A673 (cell line): Measurements from ENCODE around the gene SRSF4. TPM values are rescaled to one million over a fixed set of nuclear protein-coding genes. Genes with fewer than 3 reads are reported as not detected.

Experiments used
- BruUV-seq: library from RNA; stranded (reverse); fragments of 400-500 nt; replicated peaks from 2 replicates; lab custom pipeline; 2021; lab: Mats Ljungman, UMichigan
- CTCF ChIA-PET: fragments of 300-600 bp; sonication (Branson Sonifier 250); formaldehyde crosslinking; loops from one replicate; lab custom pipeline; 2022; ENCODE audit warnings: antibody characterized with exemption; lab: Charles Lee
- POLR2A ChIA-PET: fragments of 300-600 bp; sonication (Branson Sonifier 250); formaldehyde crosslinking; loops from one replicate; lab custom pipeline; 2022; ENCODE audit warnings: antibody characterized with exemption; ENCODE audit not compliant: low non-redundant PET; lab: Charles Lee
- DNase-seq: peaks from one replicate; pipeline ENCODE4 v3.0.0-alpha.2; 2015; ENCODE audit warnings: low spot score
- H3K27ac ChIP-seq: fragments of 200-600 bp; sonication (generic); 2 replicates; pipeline ENCODE4 v1.5.1; 2016; ENCODE audit warnings: mixed run types, low read depth, mild to moderate bottlenecking, mixed read lengths, antibody characterized with exemption, low read length; ENCODE audit not compliant: poor library complexity, severe bottlenecking
- H3K27me3 ChIP-seq: fragments of 200-600 bp; sonication (generic); replicated peaks from 2 replicates; pipeline ENCODE4 v1.6.1; 2017; ENCODE audit warnings: mixed run types, low read depth, mild to moderate bottlenecking, mixed read lengths, antibody characterized with exemption, low read length; ENCODE audit not compliant: insufficient read depth, poor library complexity
- H3K36me3 ChIP-seq: fragments of 200-600 bp; sonication (generic); 2 replicates; pipeline ENCODE4 v1.6.1; 2016; ENCODE audit warnings: mixed run types, mild to moderate bottlenecking, mixed read lengths, antibody characterized with exemption, low read length; ENCODE audit not compliant: insufficient read depth, poor library complexity, severe bottlenecking
- H3K4me1 ChIP-seq: fragments of 200-600 bp; sonication (generic); 2 replicates; pipeline ENCODE4 v1.6.1; 2017; ENCODE audit warnings: mixed run types, mild to moderate bottlenecking, mixed read lengths, antibody characterized with exemption, low read length; ENCODE audit not compliant: insufficient read depth, poor library complexity, severe bottlenecking
- H3K4me3 ChIP-seq: fragments of 200-600 bp; sonication (generic); 2 replicates; pipeline ENCODE4 v1.5.1; 2016; ENCODE audit warnings: low read depth, mixed run types, mild to moderate bottlenecking, mixed read lengths, low read length; ENCODE audit not compliant: poor library complexity, severe bottlenecking
- H3K9me3 ChIP-seq: fragments of 200-600 bp; sonication (generic); 2 replicates; pipeline ENCODE4 v1.6.1; 2016; ENCODE audit warnings: mixed run types, low read depth, mild to moderate bottlenecking, mixed read lengths, antibody characterized with exemption, low read length; ENCODE audit not compliant: poor library complexity, severe bottlenecking
- EZH2 ChIP-seq: fragments of 200-600 bp; sonication (generic); IDR thresholded peaks from 2 replicates; pipeline ENCODE4 v1.6.1; 2017; ENCODE audit warnings: borderline replicate concordance, low read depth, mild to moderate bottlenecking, mixed read lengths, antibody characterized with exemption, low read length; ENCODE audit not compliant: poor library complexity, severe bottlenecking
- intact Hi-C: fragments of 100-400 bp; cut with micrococcal nuclease; formaldehyde crosslinking; loops from one replicate; pipeline ENCODE4 v1.10.0; 2022; ENCODE audit not compliant: unreplicated experiment
- total RNA-seq: library from RNA; stranded (reverse); gene quantifications from 2 replicates; pipeline ENCODE4 v1.2.3, GENCODE V29; 2021
- TF ChIP-seq, protein P1 (sequence below): fragments of 300-800, 200-600 bp; sonication (generic); conservative IDR thresholded peaks from 2 replicates; pipeline ENCODE4 v1.5.1; 2017; ENCODE audit warnings: low read depth, mild to moderate bottlenecking, antibody characterized with exemption, low read length, moderate library complexity, mixed read lengths

Gene SRSF4
- total RNA-seq, 1 experiment from 2014 or later, result 116 TPM

GRCh38 chr1:29162025-29162424, 19.7 kb downstream of the SRSF4 start:
- peak; percentile 45 for DNase-seq
- POLR2A ChIA-PET, result no interaction called here
- Histone ChIP-seq H3K4me1 (peaks cover 51% of the 10 kb centered on the region), H3K9me3 (no peaks in the 10 kb centered on the region), H3K27me3 (no peaks in the 10 kb centered on the region), H3K27ac (peak overlapping the region; percentile 28), H3K4me3 (no peak overlapping the region), H3K36me3 (peaks cover 68% of the 10 kb centered on the region)
- BruUV-seq, result no TSS peak
- TF ChIP-seq, protein P1, sequence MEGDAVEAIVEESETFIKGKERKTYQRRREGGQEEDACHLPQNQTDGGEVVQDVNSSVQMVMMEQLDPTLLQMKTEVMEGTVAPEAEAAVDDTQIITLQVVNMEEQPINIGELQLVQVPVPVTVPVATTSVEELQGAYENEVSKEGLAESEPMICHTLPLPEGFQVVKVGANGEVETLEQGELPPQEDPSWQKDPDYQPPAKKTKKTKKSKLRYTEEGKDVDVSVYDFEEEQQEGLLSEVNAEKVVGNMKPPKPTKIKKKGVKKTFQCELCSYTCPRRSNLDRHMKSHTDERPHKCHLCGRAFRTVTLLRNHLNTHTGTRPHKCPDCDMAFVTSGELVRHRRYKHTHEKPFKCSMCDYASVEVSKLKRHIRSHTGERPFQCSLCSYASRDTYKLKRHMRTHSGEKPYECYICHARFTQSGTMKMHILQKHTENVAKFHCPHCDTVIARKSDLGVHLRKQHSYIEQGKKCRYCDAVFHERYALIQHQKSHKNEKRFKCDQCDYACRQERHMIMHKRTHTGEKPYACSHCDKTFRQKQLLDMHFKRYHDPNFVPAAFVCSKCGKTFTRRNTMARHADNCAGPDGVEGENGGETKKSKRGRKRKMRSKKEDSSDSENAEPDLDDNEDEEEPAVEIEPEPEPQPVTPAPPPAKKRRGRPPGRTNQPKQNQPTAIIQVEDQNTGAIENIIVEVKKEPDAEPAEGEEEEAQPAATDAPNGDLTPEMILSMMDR, result no peak
- TF ChIP-seq EZH2, result no peak
- intact Hi-C loops, result no loop called here
- CTCF ChIA-PET, result no interaction called here

DNA sequence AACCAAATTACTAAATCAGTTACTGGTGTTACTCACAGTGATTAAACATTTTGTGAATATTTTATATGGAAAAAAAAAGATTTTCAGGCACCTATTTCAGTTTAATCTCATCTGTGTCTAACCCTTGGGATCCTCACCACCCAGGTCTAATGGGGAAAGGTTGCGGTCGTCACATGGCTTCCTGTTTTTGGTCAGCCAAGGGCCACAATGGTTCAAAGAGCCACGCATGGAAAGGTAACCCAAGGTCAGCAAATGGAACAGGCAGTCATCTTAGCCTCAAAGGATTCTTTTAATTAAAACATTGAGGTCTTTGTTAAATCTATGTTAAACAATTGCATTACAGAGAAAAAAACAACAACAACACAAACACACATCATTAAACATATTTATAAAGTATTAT, 21.9 kb downstream of the SRSF4 start:
- H3K9me3 ChIP-seq, result no peaks in the 10 kb centered on the region
- TF ChIP-seq, protein P1, result no peak
- TF ChIP-seq EZH2, result no peak
- H3K36me3 ChIP-seq, result peaks cover 68% of the 10 kb centered on the region
- no peak overlapping the region for H3K27ac ChIP-seq
- no peaks in the 10 kb centered on the region for H3K27me3 ChIP-seq
- intact Hi-C loops, result no loop called here
- BruUV-seq, result no TSS peak
- H3K4me1 ChIP-seq, result peaks cover 54% of the 10 kb centered on the region
- ChIA-PET POLR2A (interaction anchor here (0.6 kb wide), 1 partner anchor 10 kb away, joined by 18 read pairs; no protein-coding TSS in a partner anchor), CTCF (no interaction called here)
- no peak for DNase-seq
- H3K4me3 ChIP-seq, result no peak overlapping the region

GRCh38 chr1:29157269-29157601, 24.5 kb downstream of the SRSF4 start:
- no peak for DNase-seq
- no peaks in the 10 kb centered on the region for H3K27me3 ChIP-seq
- TF ChIP-seq, protein P1, result no peak
- TF ChIP-seq EZH2, result no peak
- ChIA-PET CTCF (no interaction called here), POLR2A (no interaction called here)
- BruUV-seq, result no TSS peak
- peaks cover 83% of the 10 kb centered on the region for H3K36me3 ChIP-seq
- peaks cover 30% of the 10 kb centered on the region for H3K4me1 ChIP-seq
- H3K27ac ChIP-seq, result peak overlapping the region; percentile 77
- no peak overlapping the region for H3K4me3 ChIP-seq
- H3K9me3 ChIP-seq, result no peaks in the 10 kb centered on the region
- intact Hi-C loops, result no loop called here
